ENCODE data around the gene ABLIM3.

The ABLIM3 gene

GRCh38 chr5:149141224-149141956, at the start of gene ABLIM3:
Gene ABLIM3, plus strand, starts transcription at chr5:149141493. Its CDS starts 603 bp downstream, at chr5:149142096.
- DNase-seq (ENCODE audit: low read depth, low spot score) = peak; percentile 70
- peak; percentile 81 for TF ChIP-seq CTCF (IDR thresholded peaks at IDR 0.05; ENCODE audit: low read depth, low read length)
- in situ Hi-C loops (cut with HindIII; ENCODE audit: low sequenced_read_pairs) = no loop called here
- H3K4me3 ChIP-seq (ENCODE audit: low read depth, low read length) = peak within 1 kb of the TSS; percentile 68

- no peak for DNase-seq (ENCODE audit: low read depth, low spot score)
- no peak overlapping the region for H3K4me3 ChIP-seq (ENCODE audit: low read depth, low read length)
- TF ChIP-seq CTCF (IDR thresholded peaks at IDR 0.05; ENCODE audit: low read depth, low read length) = no peak
- in situ Hi-C loops (cut with HindIII; ENCODE audit: low sequenced_read_pairs) = no loop called here
Observed at GRCh38 chr5:149093625-149094024, 47.7 kb upstream of the ABLIM3 start.

GRCh38 chr5:149094996-149095395, 46.3 kb upstream of the ABLIM3 start:
- no peak for DNase-seq (ENCODE audit: low read depth, low spot score)
- in situ Hi-C loops (cut with HindIII; ENCODE audit: low sequenced_read_pairs) = no loop called here
- no peak overlapping the region for H3K4me3 ChIP-seq (ENCODE audit: low read depth, low read length)
- TF ChIP-seq CTCF (IDR thresholded peaks at IDR 0.05; ENCODE audit: low read depth, low read length) = no peak

GRCh38 chr5:149099920-149100319, 41.4 kb upstream of the ABLIM3 start:
- no peak overlapping the region for H3K4me3 ChIP-seq (ENCODE audit: low read depth, low read length)
- TF ChIP-seq CTCF (IDR thresholded peaks at IDR 0.05; ENCODE audit: low read depth, low read length) = no peak
- no peak for DNase-seq (ENCODE audit: low read depth, low spot score)
- in situ Hi-C loops (cut with HindIII; ENCODE audit: low sequenced_read_pairs) = no loop called here

- no peak for DNase-seq (ENCODE audit: low read depth, low spot score)
- TF ChIP-seq CTCF (IDR thresholded peaks at IDR 0.05; ENCODE audit: low read depth, low read length) = no peak
- in situ Hi-C loops (cut with HindIII; ENCODE audit: low sequenced_read_pairs) = no loop called here
- H3K4me3 ChIP-seq (ENCODE audit: low read depth, low read length) = no peak overlapping the region
Observed at GRCh38 chr5:149100331-149100730, 41.0 kb upstream of the ABLIM3 start.

GRCh38 chr5:149108651-149109280, 32.5 kb upstream of the ABLIM3 start:
- in situ Hi-C loops (cut with HindIII; ENCODE audit: low sequenced_read_pairs) = no loop called here
- H3K4me3 ChIP-seq (ENCODE audit: low read depth, low read length) = no peak overlapping the region
- no peak for DNase-seq (ENCODE audit: low read depth, low spot score)
- TF ChIP-seq CTCF (IDR thresholded peaks at IDR 0.05; ENCODE audit: low read depth, low read length) = no peak

Measured in astrocyte of the spinal cord (primary cell).